Testis (tissue), 3 donors: ENCODE data around the gene AGAP1. TPM values are rescaled to one million over a fixed set of nuclear protein-coding genes. Genes with fewer than 3 reads are reported as not detected.

ENCODE experiments used
- DNase-seq: peaks from one replicate; pipeline ENCODE4 v3.0.0-alpha.2; 2019
- H3K27ac ChIP-seq, 2 donors: fragments of 200-600 bp; sonication (generic); one replicate each; pipeline ENCODE4 v1.5.1; 2019
- H3K27me3 ChIP-seq: fragments of 200-600 bp; sonication (generic); one replicate; pipeline ENCODE4 v1.5.1; 2019
- H3K36me3 ChIP-seq: fragments of 200-600 bp; sonication (generic); one replicate; pipeline ENCODE4 v1.5.1; 2017; ENCODE audit warnings: low read depth; ENCODE audit errors: missing control alignments
- H3K4me1 ChIP-seq: fragments of 200-600 bp; sonication (generic); one replicate; pipeline ENCODE4 v1.5.1; 2019
- H3K4me3 ChIP-seq, 2 donors: fragments of 200-600 bp; sonication (generic); one replicate each; pipeline ENCODE4 v1.5.1; 2017 to 2019
- H3K9me3 ChIP-seq: fragments of 200-600 bp; sonication (generic); one replicate; pipeline ENCODE4 v1.5.1; 2017
- CTCF ChIP-seq, 3 experiments: fragments of 450-650 bp in 2 of 3; fragments of 200-600 bp in 1 of 3; sonication (generic) in 1 of 3; IDR thresholded peaks; one replicate each; pipeline ENCODE4 v1.5.1; 2016 to 2019; ENCODE audit warnings: antibody characterized with exemption in 3 of 3, mild to moderate bottlenecking in 2 of 3, moderate library complexity in 1 of 3
- POLR2A ChIP-seq: fragments of 450-650 bp; IDR thresholded peaks from one replicate; pipeline ENCODE4 v1.6.1; 2017; ENCODE audit warnings: antibody characterized with exemption, mild to moderate bottlenecking, moderate library complexity
- WGBS, 2 donors: methylation state at CpG; one replicate each; pipeline ENCODE4 v1.1.5; 2018; 5-methylcytosine and 5-hydroxymethylcytosine counted together
- intact Hi-C: fragments of 100-400 bp; cut with DNase I; formaldehyde crosslinking; loops from one replicate; pipeline ENCODE4 v1.15.1; 2023; ENCODE audit warnings: low total_unique reads
- polyA plus RNA-seq: library from polyadenylated mRNA; stranded (reverse); fragments of 350-450 nt; fragmentation: Illumina TruSeq; extraction: RNeasy Lipid Tissue Mini Kit (QIAGEN cat#74804); gene quantifications from one replicate; pipeline ENCODE4 v1.2.3, GENCODE V29; 2014; ENCODE audit warnings: low read depth, low replicate concordance; ENCODE audit not compliant: insufficient read depth
- total RNA-seq, 2 donors: library from RNA; depleted of rRNA; stranded (reverse); fragments of >200 nt; gene quantifications; one replicate each; pipeline ENCODE4 v1.2.3, GENCODE V29; 2016

Gene AGAP1
- total and polyA plus RNA-seq, 3 donors from 2014 or later, result 21.4 to 45.5 (median 40.7) TPM

- TF ChIP-seq CTCF (IDR thresholded peaks at IDR 0.05), result no peak
- no peak for TF ChIP-seq POLR2A
- Histone ChIP-seq H3K4me3 (no peak overlapping the region), H3K27ac (no peak overlapping the region), H3K36me3 (no peaks in the 10 kb centered on the region), H3K4me1 (no peaks in the 10 kb centered on the region), H3K9me3 (no peaks in the 10 kb centered on the region), H3K27me3 (no peaks in the 10 kb centered on the region)
- no peak for DNase-seq
- WGBS, 2 donors, result 83 to 90% methylated on average over 5 of the region's 5 CpGs
- intact Hi-C loops, result no loop called here
Measured at GRCh38 chr2:235471186-235471747, 22.6 kb upstream of the AGAP1 start.

DNA sequence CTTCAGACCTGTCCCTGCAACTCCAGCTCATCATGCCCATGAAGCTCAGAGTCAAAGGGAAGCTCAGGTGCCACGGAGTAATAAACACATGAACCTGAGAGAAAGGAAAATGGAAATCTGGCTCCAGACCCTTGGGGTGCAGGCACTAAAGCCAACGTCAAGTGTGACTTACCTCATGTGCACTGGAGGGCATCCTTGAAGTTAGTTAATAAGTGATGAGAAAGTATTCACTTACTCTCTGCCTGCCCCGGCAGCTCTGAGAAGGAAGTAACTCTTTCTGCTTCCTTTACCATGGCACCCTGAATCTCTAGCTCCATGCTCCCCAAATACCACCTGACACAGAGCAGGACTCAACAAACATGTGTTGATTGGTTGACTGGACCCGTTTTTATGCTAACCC lies 21.4 kb upstream of the AGAP1 start:
- Histone ChIP-seq H3K4me1 (no peaks in the 10 kb centered on the region), H3K4me3 (no peak overlapping the region), H3K36me3 (no peaks in the 10 kb centered on the region), H3K27me3 (no peaks in the 10 kb centered on the region), H3K9me3 (no peaks in the 10 kb centered on the region), H3K27ac (no peak overlapping the region)
- no peak for DNase-seq
- no peak for TF ChIP-seq CTCF (IDR thresholded peaks at IDR 0.05)
- no peak for TF ChIP-seq POLR2A
- 77 to 90% methylated on average over 4 of the region's 4 CpGs for WGBS, 2 donors
- intact Hi-C loops, result no loop called here

DNA sequence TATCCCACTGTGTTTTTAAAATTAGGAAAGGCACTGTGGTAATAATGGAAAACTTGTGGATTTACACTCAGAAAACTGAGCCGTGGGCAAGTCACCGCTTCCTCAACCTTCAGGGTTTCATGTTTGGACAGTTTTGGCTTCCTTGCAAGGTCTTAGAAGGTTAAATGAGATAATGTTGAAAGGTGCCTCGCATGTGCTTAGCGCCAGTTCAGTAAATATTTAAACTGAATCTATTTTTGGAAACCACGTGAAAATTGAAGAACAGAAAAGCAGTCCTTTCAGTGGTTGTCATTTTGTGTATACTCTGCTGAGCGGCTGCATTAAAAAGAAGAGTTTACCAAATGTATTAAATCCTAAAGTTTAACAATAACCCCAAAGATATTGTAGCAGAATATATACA lies 15.2 kb upstream of the AGAP1 start:
- H3K4me1 ChIP-seq, result no peaks in the 10 kb centered on the region
- no peak overlapping the region for H3K27ac ChIP-seq
- H3K36me3 ChIP-seq, result no peaks in the 10 kb centered on the region
- no peaks in the 10 kb centered on the region for H3K9me3 ChIP-seq
- TF ChIP-seq CTCF (IDR thresholded peaks at IDR 0.05) (no peak), POLR2A (no peak)
- no peak overlapping the region for H3K4me3 ChIP-seq
- intact Hi-C loops, result no loop called here
- 76% methylated on average over 6 of the region's 6 CpGs for WGBS, 2 donors
- DNase-seq, result no peak
- no peaks in the 10 kb centered on the region for H3K27me3 ChIP-seq

- H3K27me3 ChIP-seq, result no peaks in the 10 kb centered on the region
- H3K9me3 ChIP-seq, result no peaks in the 10 kb centered on the region
- TF ChIP-seq CTCF (IDR thresholded peaks at IDR 0.05), result no peak
- no peak for TF ChIP-seq POLR2A
- DNase-seq, result no peak
- WGBS, 2 donors, result 85 to 94% methylated on average over 11 of the region's 11 CpGs
- intact Hi-C loops, result no loop called here
- H3K36me3 ChIP-seq, result no peaks in the 10 kb centered on the region
- no peaks in the 10 kb centered on the region for H3K4me1 ChIP-seq
- no peak overlapping the region for H3K4me3 ChIP-seq
- H3K27ac ChIP-seq, result no peak overlapping the region
Measured at GRCh38 chr2:235479604-235480003, 14.2 kb upstream of the AGAP1 start.

- 86 to 93% methylated on average over 4 of the region's 4 CpGs for WGBS, 2 donors
Measured at GRCh38 chr2:235480614-235481013, 13.2 kb upstream of the AGAP1 start.

More at GRCh38 chr2:235480614-235481013, 13.2 kb upstream of the AGAP1 start:
- Histone ChIP-seq H3K36me3 (no peaks in the 10 kb centered on the region), H3K9me3 (no peaks in the 10 kb centered on the region), H3K27me3 (no peaks in the 10 kb centered on the region), H3K27ac (no peak overlapping the region), H3K4me3 (no peak overlapping the region), H3K4me1 (no peaks in the 10 kb centered on the region)
- intact Hi-C loops, result no loop called here
- no peak for DNase-seq
- no peak for TF ChIP-seq CTCF (IDR thresholded peaks at IDR 0.05)
- TF ChIP-seq POLR2A, result no peak
